Activated CD4-positive, CD25-positive, alpha-beta regulatory T cell treated with anti-CD3 and anti-CD28 coated beads, Interleukin-2, amount 50 U/mL, for 16 hours (primary cell): ENCODE results near the gene TRABD2A.
A peak's percentile ranks its signal among the peaks of the same experiment; 100 is the strongest.

Experiments
- DNase-seq: peaks from one replicate; pipeline ENCODE4 v3.0.0-alpha.2; 2020; ENCODE audit warnings: low read depth, low spot score

The TRABD2A gene

DNA sequence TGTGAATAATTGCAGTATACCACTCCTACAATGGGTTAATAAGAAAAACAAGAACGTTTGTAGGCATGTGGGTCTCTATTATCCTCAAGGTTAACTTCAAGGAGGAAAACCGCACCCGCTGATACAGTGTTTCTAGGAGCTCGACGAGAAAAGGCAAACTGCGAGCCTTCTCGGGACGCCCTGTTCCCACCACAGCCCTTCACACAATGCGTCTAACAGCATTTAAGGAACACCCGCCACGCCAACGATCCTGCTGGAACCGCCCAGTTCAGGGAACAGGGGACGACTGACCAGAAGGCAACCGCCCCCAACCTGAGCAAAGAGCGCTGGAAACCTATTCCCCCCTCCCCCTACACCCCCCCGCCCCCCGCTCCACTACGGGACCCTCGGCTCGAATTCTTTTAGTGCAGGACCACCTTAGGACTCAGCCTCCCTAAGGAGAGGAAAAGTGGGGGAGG lies 23.9 kb upstream of the TRABD2A start:
- DNase-seq: no peak

DNA sequence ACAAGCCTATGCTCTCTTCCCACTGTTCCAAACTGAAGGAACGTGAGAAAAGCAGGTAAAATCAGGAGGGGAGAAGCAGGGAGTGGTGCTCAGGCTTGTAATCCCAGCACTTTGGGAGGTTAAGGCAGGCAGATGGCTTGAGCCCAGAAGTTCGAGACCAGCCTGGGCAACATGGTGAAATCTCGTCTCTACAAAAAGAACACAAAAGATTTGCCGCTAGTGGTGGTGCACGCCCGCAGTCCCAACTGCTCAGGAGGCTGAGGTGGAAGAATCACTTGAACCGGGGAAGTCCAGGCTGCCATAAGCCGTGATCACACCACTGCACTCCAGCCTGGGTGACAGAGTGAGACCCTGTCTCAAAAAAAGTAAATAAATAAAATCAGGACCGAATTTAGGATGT lies 23.3 kb upstream of the TRABD2A start:
- no peak for DNase-seq

DNA sequence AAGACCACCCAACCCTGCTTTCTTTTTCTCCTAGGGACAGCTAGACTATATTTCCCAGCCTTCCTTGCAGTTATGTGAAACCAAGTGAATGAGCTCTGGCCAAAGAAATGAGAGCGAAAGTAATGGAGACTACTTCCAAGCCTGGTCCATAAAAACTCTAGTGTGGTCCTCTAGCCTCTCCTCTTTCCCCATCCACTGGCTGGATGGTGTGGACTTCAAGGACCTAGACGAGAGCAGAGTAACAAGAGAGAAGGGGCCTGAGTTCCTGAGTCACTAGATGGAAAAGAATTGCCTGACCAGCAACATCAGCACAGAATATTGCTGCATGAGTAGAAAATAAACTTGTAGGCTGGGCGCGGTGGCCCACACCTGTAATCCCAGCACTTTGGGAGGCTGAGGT lies 21.6 kb upstream of the TRABD2A start:
- no peak for DNase-seq

DNA sequence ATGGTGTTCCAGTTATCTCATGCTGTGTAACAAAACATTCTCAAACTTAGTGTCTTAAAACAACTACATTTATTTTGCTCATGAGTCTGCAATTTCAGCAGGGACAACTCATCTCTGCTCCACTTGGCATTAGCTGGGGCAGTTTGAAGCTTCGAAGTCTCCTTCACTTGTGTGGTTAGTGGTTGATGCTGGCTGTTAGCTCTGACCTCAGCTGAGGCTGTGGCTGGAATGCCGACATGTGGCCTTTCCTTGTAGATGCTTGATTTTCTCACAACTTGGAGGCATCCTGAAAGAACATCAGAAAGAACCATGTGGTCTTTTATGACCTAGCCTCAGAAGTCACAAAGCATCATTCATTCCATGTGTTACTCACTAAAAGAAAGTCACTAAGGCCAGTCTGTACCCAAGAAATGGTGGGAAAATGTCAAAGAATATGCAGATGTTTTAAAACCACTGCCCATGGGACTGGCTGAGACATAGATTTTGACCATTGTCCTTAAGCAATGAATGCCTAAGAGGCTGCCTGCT lies 20.8 kb upstream of the TRABD2A start:
- no peak for DNase-seq

DNA sequence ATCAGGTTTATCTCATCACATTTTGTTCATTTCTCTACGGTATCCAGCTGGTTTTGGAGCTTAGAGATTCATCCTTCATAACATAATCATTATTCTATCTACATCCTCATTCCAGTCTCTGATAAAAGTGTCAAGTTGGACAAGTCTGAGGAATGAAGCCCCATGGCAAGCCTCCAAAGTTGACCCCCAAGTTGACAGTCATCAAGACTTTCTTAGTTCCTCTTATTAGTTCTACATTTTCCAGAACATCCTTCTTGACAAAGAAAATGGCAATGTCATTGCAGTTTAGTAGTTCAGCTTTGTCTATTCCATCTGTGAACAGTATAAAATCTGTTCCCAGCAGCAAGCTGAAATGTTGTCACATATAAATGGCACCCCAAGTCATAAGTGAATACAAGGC lies 20.1 kb upstream of the TRABD2A start:
- no peak for DNase-seq

DNA sequence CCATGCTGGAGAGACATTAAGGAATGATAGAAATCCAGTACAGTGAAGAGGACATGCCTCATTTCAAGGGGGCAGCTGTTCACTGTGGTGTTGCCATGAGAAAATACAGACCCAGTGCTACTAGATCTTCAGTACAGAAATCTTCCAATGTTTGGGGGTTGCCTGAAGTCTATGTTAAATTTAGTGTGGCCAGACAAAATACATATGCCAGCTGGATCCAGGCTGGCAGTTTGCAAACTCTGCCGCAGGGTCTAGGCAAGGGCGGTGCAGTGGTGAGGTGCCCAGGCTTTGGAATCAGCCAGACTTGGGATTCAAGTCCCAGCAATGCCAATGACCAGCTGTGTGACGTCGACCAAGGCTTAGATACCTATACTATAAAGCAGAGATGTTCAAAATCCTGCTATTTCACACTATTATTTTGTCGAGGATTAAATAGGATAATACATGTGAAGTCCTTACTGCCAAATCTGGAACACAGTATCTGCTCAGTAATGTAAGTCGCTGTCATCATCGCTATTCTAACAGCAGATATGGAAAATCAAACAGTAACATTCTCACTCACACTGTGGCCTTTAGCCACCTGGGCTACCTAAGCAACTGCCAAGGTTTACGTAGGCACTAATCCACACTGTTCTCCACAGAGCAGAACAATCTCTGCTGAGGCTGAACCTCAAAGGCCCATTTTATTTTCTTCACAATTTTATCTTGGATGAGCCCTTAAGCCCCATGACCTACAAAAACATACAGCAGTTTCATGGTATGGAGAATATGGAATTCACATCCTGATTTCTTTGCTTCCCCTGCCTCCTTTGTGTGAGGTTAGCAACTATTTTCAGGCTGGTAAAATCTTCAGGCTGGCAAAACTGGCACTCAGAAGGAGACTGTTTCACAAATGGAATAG lies 18.7 kb upstream of the TRABD2A start:
- DNase-seq: no peak

DNA sequence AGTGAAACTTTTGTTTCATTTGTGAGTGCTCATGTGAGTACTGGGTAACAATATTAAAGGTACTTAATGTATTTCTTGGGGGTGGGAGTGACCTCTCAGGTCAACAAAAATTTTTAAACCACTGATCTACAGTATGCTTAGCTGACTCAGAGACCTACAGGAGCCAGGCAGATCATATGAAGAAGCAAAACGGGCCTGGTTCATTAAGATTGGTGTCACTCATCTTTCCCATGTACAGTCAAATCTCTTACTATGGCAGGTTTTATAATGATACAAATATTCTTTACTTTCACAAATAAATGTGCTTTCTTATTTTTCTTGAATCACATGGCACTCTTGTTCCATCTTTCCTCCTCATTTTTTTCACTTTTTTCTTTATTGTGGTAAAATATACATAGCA lies 16.9 kb upstream of the TRABD2A start:
- no peak for DNase-seq

DNA sequence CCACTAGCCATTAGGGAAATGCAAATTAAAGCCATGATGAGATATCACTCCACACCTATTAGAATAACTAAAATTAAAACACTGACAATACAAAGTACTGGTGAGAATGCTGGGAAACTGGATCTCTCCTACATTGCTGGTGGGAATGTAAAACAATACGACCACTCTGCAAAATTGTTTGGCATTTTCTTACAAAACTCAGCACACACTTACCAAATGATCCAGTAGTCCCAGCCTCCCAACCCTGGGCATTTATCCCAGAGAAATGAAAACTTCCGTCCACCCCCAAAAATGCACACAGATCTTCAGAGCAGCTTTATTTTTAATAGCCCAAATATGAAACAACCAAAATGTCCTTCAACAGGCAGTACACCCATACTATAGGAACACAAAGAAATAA lies 15.7 kb upstream of the TRABD2A start:
- no peak for DNase-seq

DNA sequence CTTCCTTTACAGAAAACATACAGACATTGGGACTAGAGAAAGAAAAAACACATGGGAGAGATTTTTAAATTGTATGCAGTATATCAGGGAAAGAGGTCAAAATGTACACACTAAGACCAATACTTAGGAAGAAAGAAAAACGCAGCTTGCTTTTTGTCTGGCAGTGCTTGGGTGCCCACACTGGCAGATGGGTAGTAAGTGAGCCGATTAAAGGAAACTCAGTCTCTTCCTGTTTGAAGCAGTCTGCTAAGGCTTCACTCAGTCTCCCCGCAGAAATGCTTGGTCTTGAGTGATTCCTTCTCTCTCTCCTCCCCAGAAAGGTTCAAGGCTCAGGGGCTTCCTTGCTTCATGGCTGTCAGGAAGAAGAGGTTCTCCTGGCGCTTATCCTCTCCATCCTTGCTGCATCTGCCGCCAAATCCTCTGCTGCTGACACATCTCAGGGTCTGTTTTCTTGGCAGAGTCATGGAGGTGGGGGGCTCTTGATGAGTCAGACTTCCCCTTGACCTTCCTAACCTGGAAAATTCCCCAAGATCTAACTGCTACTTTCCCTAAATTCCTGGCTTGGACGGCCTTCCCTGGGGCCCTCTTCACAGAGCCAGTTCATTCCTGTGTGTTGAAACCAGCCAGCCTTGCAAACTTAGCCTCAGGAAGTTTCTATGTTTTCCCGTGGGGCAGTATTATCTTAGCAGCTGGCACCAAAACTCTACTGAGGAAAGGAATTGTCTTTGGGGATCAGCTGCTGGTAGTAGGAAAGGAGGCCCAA lies 14.1 kb upstream of the TRABD2A start:
- DNase-seq: no peak

DNA sequence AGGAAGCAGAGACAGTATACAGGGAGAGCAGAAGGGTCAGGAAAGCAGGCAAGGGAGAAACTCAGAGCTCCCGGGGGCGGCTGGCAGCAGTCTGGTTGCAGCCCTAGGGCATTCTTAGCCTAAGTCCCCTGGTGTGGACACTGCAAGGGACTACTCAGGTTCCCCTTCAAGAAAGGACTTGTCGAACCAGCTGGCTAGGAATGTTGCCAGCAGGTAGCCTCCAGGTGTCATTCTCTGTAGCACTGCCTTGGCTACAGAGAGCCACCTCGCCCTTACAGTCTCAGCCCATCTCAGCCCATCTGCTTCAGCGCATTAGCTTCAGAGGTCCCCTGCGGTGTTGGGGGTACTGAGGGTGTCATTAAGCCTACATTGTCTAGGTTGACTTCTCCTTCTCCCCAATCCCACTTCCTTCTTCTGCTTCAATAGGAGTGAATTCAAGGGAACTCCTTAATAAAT lies 13.3 kb upstream of the TRABD2A start:
- no peak for DNase-seq

DNA sequence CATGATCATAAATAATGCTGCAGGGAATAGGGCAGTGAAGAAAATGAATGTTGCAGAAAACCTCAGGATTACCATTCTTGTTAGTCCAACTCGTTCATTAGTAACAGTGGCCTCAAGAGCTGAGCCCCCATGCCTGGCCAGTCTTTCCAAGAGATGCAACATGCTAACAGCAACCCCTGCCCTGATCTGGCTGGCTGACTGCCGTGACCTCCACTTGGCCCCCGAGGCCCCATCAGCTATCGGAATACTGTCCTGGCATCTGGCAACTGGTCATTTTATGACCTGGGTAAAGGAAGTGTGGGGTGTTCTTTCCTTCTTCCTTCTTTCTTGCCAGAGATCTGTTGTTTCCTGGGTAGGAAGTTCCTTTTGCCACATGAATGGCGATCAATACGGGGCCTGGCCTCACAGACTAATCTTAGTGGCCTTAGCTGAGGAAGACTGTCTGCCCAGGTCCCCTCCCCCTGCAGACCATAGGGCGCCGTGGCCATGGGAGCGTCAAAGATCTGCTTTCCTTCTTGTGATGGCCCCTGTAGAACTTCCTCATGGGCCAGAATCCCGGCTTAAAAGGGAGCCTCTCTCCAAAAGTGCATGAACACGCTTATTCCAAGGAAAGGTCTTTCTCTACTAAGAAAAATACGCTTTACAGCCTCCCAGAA lies 10.6 kb upstream of the TRABD2A start:
- no peak for DNase-seq

DNA sequence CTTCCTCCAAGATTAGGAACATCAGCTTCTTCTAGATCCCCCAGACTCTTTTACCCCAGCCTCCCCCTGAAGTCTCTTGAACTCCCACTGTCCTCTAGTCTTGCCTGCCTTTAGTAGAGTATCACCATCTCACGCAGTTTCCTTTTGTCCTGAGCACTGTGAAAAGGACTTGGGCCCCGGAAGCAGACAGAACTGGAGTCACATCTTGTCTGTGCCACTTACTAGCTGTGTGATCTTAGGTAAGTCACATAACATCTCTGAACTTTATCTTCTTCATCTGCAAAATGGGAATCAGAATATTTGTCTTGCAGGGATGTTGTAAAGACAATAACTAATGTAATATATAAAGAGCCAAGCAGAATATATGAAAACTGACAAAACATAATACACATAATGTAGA lies 8.4 kb upstream of the TRABD2A start:
- no peak for DNase-seq

DNA sequence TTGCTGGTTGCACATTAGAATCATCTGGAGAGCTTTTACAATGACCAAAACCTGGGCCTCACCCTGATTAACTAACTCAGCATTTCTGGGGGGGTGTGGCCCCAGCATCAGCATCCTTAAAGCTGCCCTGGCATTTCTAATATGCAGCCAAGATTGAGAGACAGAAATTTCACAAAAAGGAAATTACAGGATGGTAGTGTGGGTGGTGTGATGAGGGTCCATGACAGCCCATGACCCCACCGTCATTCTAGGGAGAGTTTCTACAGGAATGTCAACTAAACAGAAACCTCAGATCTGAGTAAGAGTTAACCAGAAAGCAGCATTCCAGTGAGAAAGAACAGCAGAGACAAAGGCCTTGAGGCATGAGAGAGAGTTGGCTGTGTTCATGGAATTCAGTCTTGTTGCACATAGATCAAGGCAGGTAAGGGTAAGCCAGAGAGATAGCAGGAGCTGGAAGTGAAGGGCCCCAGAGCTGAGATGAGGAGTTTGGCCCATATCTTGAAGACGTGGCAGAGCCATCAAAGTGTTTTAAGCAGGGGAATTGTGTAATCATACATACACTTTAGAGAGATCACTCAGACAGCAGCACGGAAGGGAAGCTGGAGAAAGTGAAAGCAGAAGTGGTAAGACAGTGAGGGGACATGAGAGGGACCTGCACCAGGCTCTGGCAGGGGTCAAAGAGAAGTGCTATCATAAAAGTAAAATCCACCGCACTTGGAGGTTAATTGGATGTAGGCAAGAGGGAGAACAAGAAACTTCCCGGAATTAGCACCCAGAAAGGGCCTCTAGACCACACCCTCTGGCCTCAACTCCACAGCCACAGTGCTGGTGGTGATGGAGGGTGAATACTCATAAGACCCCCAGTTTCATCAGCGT lies 7.8 kb upstream of the TRABD2A start:
- DNase-seq: no peak

DNA sequence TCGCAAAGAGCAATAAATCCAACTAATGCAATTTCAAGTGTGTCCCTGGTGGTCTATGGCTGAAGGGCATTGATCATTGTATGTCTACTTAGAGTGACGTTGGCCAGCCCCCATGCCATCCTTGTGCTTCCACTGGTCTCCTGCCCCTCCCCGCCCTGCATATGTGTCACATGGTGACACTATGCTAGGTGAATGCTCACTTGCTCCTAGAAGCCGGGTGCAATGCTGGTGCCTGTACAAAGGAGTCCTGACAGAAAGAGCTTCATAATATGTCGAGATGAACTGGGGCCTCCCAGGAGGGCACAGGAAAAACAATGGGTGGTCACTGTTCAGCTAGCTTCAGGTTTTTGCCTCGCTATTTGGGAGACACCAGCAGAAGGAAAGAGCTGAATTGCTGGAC lies 5.9 kb upstream of the TRABD2A start:
- no peak for DNase-seq

DNA sequence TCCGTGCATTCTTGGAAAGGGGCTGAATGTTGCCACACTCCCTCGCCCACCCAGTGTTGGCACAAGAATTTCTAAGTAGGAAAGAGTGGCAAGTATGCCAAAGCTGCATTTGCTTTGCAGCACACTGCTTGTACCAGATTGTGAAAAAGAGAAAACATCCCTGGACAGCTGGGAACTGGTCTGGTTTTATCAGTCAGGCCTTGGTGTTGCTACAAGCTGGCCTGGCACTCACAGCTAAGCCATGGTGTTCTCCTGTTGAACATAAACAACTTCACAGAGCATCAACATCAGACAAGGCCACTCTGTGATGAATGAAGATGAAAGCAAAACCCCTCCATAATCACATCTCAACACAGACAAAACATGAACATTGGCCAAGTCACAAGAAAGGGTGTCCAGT lies 4.2 kb upstream of the TRABD2A start:
- no peak for DNase-seq

DNA sequence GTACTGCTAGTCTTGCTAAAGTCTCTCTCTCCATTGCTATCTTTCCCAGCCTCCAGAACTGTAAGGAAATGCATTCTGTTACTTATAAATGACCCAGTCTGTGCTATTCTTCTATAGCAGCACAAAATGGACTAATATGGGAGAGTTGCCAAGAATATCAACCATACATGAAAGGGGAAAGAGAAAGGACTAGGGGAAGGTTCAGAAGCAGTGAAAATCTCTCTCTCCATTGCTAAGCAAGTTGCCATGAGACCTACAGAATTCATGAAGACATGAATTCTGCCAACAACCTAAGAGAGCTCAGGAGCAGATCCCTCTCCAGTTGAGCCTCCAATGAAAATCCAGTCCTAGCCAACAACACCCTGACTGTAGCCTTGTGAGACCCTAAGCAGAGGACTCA lies 3.6 kb upstream of the TRABD2A start:
- DNase-seq: no peak

DNA sequence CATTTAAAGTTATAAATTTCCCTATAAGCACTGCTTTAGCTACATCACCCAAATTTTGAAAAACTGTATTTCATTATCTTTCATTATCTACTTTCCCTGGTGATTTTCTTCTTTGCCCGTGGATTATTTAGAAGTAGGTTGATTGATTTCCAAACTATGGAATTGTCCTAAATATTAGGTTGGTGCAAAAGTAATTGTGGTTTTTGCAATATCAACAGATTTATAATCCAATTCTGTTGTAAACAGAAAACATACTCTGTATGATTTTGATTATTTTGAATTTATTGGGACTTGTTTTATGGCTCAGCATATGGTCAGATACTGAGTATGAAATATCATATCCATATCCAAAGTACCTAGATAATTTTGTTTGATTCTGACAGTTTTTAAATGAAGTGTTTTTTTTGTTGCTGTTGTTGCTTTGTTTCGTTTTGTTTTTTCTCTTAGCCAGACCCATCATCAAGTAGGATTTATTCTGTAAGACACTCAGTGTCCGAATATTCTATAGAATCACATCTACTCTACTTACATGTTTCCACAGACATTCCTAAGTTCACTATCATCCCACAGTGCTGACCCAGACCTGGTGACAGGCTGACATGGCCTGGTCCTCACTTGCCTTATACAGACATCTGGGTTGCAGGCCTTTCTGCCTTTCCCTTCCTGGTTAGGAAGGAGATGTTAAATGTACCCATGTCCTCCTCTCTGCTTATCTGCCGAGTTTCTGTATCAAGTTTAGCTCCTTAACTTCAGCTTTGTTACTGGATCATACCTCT lies 2.1 kb upstream of the TRABD2A start:
- no peak for DNase-seq

DNA sequence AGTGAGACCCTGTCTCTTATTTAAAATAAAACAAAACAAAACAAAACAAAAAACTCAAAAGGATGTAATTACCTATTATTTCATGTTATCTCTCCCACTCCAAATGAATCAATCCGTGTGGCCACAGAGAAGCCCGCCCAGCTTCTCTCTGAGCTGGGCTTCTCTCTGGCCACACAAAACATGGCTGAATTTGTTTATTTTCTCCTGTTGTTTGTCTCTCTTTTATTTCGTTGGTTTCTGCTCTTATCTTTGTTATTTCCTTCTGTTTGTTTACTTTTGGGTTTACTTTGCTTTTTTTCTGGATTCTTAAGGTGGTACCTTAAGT lies 1.5 kb upstream of the TRABD2A start:
- no peak for DNase-seq

DNA sequence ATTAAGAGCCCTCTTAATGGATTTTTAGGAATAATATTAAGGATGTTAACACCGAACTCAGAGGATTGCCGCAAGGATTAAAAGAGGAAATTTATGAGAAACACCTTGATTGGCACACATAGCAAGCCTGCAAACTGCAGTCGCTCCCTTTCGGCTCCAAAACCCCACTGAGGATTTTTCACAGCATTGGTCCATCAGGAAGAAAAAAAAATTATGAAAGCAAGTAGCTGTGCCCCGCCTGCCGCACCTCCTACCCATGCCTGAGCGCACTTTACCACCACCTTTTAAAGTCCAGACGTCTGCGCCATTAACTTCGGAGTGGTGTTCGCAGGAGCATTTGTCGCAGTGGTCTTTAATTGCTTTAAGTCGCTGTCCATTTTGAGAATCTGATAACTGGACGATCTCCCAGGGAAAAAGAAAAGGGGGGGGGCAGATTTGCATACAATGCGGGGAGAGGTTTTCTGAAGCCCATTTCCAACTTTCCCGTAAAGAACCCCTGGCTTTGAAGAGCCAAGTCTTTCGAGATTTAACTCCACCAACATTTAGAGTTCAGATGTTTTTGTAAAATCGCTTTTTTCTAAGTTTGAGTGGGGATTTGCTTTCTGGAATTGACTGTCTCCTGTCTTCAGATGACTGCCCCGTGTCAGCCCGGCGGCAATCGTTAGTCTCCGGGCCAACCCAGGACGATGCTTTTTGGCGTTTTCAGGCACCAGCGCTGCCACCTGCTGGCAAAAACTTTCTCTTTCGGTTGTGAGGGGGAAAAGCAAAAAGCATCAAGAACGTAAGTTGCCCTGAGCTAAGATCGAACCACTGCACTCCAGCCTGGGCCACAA lies 913 bp upstream of the TRABD2A start:
- peak; percentile 77 for DNase-seq

DNA sequence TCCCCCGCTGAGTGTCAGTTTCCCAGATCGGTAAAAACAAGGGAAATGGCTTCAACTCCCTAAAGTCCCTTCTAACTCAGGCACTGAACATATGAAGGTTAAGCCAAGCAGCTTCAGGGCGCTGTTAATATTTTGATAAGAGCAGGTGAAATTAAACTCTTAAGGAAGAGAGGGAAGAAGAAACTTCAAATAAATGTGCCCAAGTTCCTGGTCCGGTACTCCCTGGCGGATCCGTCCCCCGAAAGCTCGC lies 564 bp downstream of the TRABD2A start:
- no peak for DNase-seq
